Stimulated activated CD8-positive, alpha-beta memory T cell treated with anti-CD3 and anti-CD28 coated beads, Interleukin-7, amount 100 ng/mL, for 24 hours (primary cell): ENCODE results near the gene ZNF652.
"Not testable (repeated sequence)": the region's sequence is repeated elsewhere in the genome, so short reads cannot be mapped to it uniquely, and the experiment has no call there.

Experiments used
- DNase-seq: peaks from one replicate; pipeline ENCODE4 v3.0.0-alpha.2; 2020; ENCODE audit warnings: low read depth

The ZNF652 gene

DNA sequence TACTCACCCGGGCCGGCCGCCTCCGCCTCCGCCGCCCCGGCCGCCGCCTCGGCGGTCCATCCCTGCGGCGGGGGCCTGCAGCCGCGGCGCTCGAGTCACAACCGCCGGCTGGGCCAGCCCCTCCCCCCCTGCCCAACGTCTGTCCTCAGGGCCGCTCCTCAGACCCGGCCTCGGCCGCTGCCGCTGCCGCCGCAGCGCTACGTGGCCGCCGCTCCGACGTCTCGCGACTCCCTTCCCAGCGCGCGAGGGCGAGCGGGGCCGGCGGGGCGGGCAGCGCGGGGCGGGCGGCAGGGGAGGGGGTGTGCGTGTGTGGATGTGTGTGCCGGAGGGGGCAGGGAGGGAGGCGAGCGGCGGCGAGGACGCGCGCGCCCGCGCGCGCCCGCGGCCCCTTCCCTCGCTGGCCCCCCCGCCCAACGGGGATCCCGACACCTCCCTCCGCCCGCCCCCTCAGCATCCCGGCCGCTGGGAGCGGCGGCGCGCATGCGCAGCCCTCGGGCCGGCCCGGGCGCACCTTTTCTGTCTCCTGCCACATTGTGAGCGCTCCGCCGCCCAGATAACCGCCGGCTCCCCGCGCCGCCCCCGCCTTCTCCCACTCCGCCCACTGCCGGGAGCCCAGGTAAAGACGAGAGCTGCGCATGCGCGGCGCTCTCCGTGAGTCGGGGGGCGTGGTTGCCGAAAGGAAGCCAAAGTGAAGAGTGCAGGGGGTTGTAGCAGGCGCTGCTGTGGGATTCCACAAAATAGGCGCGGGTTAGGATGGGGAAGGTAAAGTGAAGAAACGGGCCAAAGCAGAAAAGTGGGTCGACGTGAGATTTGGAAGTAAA is at the start of gene ZNF652:
TSS of gene ZNF652 (minus strand) at position 349 of the 821 bp plus-strand sequence. CDS start 44,525 bp downstream, outside the sequence.
- peak; percentile 75 for DNase-seq

DNA sequence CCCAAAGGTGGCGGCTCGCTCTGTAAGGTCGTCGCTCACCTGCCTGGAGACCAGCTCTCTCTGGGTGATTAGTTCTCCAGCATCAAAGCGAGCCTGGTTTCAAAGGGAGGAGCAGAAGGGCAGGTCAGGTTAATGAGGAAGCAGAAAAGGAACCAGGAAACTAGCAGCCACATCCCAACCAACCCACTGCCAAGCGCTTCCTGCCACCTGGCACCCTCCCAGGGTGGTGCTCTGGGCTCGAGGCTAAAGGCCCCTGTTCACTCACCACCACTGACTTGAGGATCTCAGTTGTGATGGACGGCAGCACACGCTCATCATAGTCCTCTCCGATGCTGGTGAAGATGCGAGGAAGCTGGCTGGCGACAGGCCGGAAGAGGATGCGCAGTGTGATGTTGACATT is 47.0 kb upstream of the ZNF652 start:
- no peak for DNase-seq

DNA sequence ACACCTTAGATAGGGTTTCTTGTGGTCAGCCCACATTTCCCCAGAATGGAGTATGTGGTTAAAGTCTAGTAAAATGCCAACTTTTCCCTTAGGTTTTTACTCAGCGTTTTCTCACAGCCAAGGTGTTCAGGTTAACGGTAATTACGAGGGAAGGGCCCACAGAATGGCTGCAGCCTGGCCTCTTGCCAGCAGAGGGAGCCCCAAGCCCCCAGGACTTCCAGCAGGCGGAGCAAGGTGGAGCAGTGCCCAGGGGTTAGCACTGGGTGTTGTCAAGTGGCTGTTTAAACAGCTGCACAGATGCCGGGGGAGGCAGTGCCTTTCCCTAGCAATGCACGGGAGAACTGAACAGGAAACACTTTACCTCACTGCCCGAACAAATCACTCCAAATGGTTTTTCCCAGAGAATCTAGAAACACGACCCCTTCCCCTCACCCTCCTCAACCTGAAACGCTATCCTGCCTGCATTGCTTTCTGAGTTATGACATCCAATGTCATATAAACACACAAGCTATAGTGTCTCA is 46.0 kb upstream of the ZNF652 start:
- peak; percentile 73 for DNase-seq

DNA sequence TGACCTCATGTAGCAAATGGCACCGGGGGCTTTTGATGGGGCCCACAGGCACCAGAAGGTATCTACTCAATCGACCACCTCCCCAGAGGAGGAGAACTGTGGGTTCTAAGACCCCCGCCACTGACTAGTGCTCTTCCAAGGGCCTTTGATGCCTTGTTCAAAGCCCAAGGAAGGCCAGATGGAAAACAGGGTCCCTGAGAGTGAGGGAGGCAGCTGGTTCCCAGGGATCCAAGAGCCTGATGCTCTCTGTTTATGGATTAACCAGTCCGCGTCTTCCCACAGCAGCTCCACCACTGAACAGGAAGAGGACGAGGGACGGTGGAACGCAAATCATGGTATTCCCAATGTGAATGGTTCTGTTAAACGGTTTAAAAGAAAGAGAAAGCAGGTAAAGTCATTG is 45.0 kb upstream of the ZNF652 start:
- DNase-seq = no peak

DNA sequence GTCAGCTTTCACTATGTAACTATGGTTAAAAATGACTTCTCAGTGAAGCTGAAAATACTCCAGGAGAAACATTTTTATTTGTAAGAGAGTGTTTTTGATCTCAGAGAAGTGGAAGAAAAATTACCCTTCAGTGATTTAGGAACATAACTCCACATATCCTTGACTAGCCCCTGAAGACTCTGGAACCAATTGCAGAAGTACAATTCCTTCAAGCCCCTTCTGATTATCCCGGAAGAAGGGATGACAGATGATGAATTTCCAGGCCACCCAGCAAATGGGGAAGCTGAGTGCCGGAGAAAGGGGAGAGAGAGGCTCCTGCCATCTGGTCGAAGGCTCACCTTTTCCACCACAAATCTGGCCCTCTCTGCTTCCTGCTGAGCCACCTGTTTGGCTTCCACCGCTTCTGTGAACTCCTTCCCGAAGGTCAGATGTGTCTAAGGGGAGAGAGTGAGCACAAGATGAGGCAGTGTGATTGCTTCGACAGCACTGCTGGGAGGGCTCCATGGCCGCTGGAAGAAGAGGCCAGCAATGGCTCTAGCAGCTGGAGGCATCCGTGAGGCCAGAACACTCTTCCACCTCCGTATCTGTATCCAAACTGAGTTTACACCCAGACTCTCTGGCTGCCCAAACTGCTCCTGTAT is 44.5 kb upstream of the ZNF652 start:
- no peak for DNase-seq

DNA sequence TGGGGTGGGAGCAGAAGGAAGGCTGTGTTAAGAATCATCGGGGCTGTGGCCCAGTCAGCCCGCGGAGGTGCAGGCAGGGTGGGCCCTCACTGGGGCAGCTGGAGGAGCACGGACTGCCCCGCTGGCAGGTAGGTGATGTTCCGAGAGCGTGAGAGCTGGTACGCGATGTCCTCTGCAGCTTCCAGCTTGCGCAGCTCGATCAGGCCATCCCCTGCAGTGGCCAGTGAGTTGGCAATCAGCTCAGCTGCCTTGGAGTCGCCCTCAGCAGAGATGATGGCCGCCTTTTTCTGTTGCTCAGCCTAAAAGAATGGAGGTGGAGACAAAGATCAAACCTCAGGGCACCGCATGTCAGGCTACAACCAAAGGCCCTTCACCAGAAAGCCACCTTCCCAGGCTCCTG is 42.9 kb upstream of the ZNF652 start:
- DNase-seq = no peak

DNA sequence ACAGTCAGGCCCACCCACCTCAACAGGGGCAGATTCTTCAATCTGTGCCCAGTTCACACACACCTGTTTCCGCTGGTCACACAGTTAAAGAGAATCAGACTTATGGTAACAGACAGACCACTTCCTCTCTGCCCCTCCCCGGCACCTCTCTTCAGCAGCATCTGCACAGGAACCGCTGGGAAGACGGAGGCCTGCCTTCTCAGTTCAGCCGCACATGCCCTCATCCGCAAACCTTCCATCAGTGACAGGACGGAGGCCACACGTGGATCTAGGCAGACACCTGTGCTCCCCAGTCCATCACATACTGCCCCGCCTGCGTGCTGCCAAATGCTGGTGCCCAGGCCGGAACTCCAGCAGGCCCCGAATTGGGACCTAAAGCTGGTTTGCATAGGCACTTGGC is 42.3 kb upstream of the ZNF652 start:
- no peak for DNase-seq

DNA sequence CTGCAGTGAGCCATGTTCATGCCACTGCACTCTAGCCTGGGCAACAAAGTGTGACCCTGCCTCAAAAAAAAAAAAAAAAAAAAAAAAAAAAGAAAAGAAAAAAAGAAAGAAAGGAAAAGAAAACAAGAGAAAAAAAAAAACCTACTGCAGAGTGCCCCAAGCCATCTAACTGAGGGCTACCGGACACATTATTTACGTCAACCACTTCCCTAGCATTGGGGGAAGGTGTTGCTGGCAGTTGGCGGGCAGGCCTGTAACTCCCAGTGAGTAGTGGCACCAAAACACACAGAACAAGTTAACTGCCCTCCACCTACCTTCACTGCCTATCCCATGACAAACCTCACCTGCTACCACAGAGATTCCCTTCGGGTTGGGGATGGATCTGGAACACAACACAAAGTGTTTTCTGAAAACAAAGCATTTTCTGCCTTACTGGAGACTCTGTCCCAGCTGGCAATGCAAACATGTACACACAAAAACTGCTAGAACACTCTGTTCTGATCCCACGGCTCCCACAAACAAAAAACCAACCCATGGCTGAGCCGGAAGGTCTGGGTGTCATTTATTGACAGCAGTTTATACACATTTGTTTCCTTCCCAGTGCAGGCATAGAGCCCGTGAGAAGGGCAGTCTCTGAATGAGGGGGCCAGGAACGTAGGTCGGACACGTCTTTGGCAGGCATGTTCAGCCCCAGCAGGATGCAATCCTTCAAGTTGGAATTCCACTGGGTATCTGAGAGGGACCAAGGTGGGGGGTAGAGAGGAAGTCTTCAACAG is 41.7 kb upstream of the ZNF652 start:
- no peak for DNase-seq

DNA sequence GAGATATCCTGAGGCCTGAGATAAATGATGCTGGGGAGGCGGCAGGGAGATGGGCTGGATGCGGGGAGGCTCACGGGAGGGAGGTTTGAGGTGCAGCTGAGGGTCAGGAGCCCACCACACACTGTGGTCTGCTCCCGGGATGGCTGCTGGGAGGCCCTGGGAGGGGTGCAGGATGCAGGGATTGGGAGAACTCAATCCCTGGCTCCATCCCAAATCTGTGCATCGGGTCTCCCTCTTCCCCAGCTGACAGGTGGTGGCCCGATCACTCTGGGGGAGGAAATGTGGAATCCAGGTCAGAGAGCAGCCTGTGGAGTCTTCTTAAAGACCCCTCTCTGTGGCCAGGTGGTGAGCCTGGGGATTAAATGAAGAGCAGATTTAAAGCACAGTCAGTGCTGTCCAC is 40.7 kb upstream of the ZNF652 start:
- DNase-seq = no peak

DNA sequence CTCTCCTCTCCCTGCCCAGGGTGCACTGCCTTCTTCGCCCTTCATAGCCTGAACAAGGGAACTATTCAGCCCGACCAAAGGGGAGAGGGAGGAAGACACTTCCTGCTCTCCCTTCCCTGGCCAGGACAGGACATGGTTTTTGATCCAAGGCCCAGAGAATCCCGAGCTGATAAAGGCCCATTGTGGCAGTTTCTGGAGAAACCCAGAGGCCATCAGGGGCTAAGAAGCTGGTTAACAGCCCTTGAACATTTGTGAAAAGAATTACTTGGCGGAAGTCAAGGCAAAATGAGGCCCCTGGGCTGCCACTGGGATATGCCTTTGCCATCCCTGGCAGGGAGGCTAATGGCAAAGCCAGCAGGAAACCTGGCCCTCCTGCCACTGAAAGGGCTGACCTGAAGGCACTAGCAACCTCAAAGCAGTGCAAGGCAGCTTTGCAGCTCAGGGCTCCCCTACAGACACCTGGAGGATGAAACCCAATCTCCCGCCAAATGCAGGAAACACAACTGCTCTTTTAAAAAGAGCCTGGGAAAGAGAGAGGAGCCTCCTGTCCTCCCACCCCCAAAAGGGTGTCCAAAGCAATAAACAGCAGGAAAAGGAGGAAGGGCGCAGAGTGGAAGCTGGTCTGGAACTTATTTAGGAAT is 40.0 kb upstream of the ZNF652 start:
- no peak for DNase-seq

DNA sequence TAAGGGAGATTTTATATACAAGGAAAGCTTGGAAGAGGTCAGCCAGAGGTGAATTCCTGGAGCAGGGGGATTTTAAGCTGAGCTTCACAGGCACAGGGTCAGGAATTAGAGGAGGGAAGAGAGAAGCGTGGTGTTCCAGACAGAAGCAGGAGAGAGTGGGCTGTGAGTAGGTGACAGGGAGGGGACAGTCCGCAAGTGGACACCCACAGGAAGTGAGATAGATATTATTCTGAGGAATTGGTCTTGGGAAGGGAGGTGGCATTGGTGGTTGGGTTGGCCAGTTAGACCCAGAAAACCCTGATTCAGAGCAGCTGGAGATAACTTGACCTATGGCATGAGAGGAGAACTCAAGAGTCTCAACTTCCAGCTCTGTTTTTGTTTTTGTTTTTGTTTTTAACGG is 37.9 kb upstream of the ZNF652 start:
- no peak for DNase-seq

DNA sequence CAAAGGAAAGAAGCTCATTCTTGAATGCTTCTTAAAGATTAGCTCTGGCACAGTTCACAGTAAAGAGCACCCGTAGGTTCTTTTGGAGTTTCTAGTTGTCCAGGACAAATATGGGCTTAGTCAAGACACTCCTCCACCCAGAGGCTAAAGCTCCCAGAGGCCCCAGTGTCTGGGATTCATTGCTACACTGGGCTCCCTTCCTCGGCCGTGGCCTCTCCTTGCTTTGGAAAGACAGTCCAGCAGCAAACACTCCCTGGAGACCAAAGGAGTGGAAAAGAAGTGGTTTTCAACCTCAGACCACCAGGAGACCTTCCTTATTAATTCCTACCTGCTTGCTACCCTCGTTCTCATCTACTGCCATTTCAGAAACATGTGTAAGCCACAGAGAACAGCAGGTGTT is 35.5 kb upstream of the ZNF652 start:
- no peak for DNase-seq

DNA sequence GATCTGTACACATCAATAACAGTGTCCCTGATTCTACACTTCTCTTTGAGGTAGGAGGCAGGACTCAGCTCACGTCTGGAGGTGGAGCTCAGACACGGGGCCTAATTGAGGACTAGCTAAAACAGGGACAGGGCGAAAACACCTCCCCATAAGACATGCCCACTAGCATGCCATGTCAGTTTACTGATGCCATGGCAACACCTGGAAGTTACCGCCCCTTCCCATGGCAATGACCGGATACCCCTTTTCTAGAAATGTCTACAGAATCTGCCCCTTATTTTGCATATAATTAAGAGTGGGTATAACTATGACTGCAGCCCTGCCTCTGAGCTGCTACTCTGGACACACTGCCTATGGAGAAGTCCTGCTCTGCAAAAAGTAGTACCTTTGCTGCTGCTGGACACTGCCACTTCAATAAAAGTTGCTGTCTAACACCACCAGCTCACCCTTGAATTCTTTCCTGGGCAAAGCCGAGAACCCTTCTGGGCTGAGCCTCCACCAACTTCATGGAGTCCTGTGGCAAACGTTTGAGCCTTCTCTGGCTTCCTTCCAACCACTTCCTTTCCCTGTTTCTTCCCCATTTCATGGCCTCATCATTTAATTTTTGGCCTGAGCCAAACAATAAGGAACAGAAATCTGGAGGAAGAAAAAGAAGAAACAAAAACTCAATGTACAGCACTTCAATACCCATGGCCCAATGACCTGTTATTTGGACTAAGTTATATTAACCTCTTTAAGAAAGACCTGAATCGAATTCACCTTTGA is 31.6 kb upstream of the ZNF652 start:
- DNase-seq = no peak

DNA sequence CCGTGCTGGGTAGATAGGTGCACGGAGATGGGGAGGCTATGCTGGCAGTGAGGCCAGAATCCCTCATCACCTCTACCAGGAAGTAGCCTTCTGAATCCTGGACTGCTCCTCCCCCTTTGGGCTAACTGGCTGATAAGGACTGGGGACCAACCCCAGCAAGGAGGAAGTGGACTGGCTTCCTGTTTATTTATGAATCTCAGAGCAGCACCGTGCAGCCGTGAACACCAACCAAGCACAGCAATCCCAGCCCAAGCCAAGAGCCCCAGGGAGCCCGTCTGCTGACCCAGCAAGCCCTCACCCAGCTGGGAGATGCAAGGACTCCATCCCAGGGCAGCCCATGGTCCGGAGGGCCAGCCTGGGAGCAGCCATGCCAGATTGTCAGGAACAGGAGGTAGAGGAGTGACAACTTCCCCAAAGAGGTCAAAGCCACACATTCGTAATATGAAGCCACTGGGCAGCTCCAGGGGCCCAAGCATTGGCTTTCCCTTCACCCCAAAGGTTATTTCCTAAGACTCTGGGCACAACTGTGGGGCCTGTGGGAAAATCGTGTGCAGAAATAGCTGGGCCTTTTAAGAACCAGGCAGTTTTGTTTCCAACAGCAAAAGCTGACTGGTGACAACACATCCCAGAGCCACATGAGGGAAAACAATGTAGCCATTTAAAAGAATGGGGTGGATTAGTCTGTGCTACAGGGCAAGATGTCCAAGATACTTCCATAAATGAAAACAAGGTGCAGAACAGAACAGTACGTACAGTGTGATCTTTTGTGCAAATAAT is 28.7 kb upstream of the ZNF652 start:
- DNase-seq = no peak

DNA sequence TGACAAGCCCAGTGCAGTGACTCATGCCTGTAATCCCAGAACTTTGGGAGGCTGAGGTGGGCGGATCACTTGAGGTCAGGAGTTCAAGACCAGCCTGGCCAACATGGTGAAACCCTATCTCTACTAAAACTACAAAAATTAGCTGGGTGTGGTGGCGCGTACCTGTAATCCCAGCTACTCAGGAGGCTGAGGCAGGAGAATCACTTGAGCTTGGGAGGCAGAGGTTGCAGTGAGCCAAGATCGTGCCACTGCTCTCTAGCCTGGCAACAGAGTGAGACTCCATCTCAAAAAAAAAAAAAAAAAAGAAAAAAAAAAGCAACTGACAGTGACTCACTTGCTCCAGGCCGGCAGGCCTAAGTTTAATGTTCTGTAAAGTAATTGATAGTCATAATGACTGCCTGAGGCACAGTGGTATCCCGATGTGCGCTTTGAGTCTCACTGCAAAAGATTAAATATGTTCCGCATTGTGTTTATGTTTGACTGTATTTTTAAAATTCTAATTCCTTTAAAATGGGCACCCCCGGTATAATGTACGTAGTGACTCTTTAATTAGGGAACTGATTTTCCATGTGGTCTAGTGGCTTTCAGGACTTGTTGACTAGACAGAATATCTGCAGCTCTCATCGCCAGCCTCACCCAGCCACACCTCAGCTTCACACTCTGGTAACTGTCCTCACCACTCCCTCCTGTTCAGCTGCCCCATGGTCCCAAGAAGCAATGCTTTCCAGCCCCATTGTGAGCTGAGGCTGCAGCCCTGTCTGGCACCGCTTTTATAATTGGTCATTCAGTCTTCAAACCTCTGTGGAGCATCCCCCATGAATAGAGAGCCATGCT is 27.7 kb upstream of the ZNF652 start:
- DNase-seq = not testable (repeated sequence)

DNA sequence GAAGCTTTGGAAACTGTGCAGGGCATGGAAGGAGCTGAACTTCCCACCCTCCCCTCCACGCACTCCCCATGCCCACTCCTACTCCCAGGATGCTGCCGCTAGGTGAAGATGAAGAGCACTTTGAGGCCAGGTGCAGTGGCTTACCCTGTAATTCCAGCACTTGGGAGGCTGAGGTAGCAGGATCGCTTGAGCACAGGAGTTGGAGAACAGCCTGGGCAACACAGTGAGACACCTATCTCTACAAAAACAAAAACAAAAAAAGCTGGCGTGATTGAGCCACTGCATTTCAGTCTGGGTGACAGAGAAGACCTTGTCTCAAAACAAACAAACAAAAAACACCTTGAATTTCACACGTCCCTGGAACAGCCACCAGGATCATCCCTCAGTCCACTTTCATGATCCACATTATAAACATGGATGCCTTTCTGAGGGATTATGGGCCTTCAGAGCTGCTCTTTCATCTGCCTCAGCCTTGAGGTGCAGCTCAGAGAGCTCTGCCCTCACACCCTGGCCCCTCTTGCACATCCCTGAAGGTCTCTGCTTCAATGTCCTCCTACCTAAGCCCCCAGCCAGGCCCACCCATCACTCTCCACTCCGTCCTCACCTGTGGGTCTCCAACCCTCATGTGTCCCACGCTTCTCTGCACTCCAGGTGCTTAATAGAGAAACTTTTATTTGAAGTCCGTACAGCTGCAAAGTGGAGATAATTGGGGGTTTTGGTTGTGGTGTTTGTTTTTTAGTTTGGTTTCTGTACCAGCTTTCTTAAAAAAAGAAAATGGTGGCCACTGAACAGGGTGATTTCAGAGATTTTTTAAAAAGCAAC is 26.9 kb upstream of the ZNF652 start:
- no peak for DNase-seq

DNA sequence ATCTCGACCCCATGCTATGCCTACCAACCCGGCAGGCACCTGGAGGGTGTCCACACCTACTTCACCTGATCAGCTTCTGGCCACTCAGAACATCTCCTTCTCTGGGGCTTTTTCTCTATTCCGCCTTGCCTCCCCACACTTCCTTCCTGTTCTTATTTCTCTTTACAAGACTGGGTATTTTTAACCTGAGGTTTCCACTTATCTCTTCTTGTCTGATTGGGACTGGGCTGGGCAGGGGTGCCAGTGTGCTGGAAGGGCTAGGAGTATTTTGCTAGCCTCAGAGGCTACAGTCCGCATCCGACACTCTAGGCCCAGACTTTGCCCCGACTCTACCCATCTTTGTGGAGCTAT is 26.2 kb upstream of the ZNF652 start:
- no peak for DNase-seq

DNA sequence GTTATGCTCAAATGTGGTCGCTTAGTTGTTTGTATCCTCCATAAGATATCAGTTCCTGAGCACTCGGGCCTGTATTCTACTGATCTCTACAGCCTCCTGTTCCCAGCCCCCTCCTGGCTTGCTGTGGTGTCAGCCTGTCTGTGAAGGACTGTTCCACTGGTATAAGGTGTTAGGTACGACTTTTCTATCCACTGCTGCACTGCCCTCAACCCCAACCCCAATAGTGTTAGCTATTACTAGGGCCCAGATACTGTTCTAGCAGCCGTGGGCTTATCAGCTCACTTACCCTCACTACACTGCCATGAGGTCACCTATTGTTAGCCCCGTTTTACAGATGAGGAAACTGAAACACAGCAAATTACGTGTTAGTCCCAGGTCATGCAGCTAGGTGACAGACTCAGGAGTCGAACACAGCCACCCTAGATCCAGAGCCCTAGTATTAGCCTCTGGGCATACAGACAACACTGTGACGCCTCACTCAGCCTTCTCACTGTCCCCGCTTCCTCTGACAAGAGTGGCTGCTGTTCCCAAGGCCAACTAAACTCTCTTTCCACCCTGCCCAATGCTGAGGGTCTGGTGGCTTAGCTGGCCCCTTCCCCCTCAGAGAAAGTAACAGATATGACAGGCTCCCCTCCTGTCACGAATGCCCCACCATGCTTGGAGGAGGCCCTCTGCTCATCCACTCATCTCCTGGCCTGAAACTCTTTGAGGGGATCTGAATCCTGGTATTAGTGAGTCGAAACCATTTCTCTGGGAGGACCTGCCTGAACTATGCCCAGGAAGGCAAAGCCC is 25.6 kb upstream of the ZNF652 start:
- no peak for DNase-seq
